NCI-H2196 (cell line): Measurements from ENCODE around the gene GLYAT.

Experiments used
- DNase-seq: peaks from one replicate; lab custom pipeline; 2025; ENCODE audit not compliant: unreplicated experiment; lab: John Stamatoyannopoulos, UW

GLYAT gene

GRCh38 chr11:58731819-58732218 is at the start of gene GLYAT:
Gene GLYAT, minus strand, starts transcription at chr11:58731943. Its CDS starts 7,447 bp downstream, at chr11:58724496.
- no peak for DNase-seq

GRCh38 chr11:58781345-58781744 is 49.6 kb upstream of the GLYAT start:
- DNase-seq, result no peak

GRCh38 chr11:58780578-58780977 is 48.8 kb upstream of the GLYAT start:
- DNase-seq, result no peak

GRCh38 chr11:58776891-58777710 is 45.4 kb upstream of the GLYAT start:
- no peak for DNase-seq

- DNase-seq, result no peak
These were observed 43.4 kb upstream of the GLYAT start for GRCh38 chr11:58775066-58775708.

GRCh38 chr11:58774164-58774593 is 42.4 kb upstream of the GLYAT start:
- no peak for DNase-seq

GRCh38 chr11:58773337-58773736 is 41.6 kb upstream of the GLYAT start:
- no peak for DNase-seq

GRCh38 chr11:58772329-58773285 is 40.9 kb upstream of the GLYAT start:
- DNase-seq, result no peak

GRCh38 chr11:58771458-58771855 is 39.7 kb upstream of the GLYAT start:
- DNase-seq, result no peak

- no peak for DNase-seq
These were observed 39.1 kb upstream of the GLYAT start for GRCh38 chr11:58770627-58771457.

GRCh38 chr11:58770166-58770565 is 38.4 kb upstream of the GLYAT start:
- no peak for DNase-seq

- DNase-seq, result no peak
These were observed 37.6 kb upstream of the GLYAT start for GRCh38 chr11:58769308-58769707.

GRCh38 chr11:58768137-58768536 is 36.4 kb upstream of the GLYAT start:
- no peak for DNase-seq

- no peak for DNase-seq
These were observed 33.3 kb upstream of the GLYAT start for GRCh38 chr11:58765078-58765477.

GRCh38 chr11:58763120-58763490 is 31.4 kb upstream of the GLYAT start:
- no peak for DNase-seq

- no peak for DNase-seq
These were observed 30.8 kb upstream of the GLYAT start for GRCh38 chr11:58762284-58763119.

GRCh38 chr11:58757439-58757838 is 25.7 kb upstream of the GLYAT start:
- no peak for DNase-seq

- DNase-seq, result no peak
These were observed 14.1 kb upstream of the GLYAT start for GRCh38 chr11:58745705-58746364.
